B cell (primary cell): Measurements from ENCODE around the gene PRR27. TPM values are rescaled to one million over a fixed set of nuclear protein-coding genes. Genes with fewer than 3 reads are reported as not detected.

Experiments used
- ATAC-seq: fragments of 200-7000 bp; cut with Tn5 transposase; one replicate; pipeline ENCODE4 v1.10.0; 2021; ENCODE audit warnings: low read depth, mild to moderate bottlenecking, moderate number of reproducible peaks, moderate library complexity
- CTCF ChIA-PET: fragments of 350-600 bp; sonication (Branson Sonifier 250); formaldehyde crosslinking; loops from one replicate; lab custom pipeline; 2021; ENCODE audit warnings: antibody characterized with exemption, inconsistent platforms; lab: Charles Lee
- POLR2A ChIA-PET: fragments of 350-600 bp; sonication (Branson Sonifier 250); formaldehyde crosslinking; loops from one replicate; lab custom pipeline; 2021; ENCODE audit warnings: antibody characterized with exemption; lab: Charles Lee
- DNase-seq: peaks from one replicate; pipeline ENCODE4 v3.0.0; 2013
- H2AFZ ChIP-seq: 2 replicates; pipeline ENCODE4 v1.6.1; 2012; ENCODE audit warnings: mild to moderate bottlenecking, low read depth, low read length; ENCODE audit not compliant: insufficient read depth, poor library complexity, severe bottlenecking
- H3K27ac ChIP-seq, 2 donors: 1 replicate in 1 of 2; 2 replicates in 1 of 2; pipeline ENCODE4 v1.5.1; 2012 to 2013; ENCODE audit warnings: low read length in 2 of 2, mild to moderate bottlenecking in 2 of 2, moderate library complexity in 1 of 2
- H3K27me3 ChIP-seq, 4 experiments: fragments of 200-600 bp in 1 of 4; sonication (generic) in 1 of 4; replicated peaks in 1 of 4; 1 replicate in 2 of 4; 2 replicates in 2 of 4; pipeline versions ENCODE4 v1.6.1 to v1.7.0; 2013 to 2016; ENCODE audit warnings: low read length in 3 of 4, mild to moderate bottlenecking in 2 of 4, mixed read lengths in 1 of 4, moderate library complexity in 1 of 4; ENCODE audit not compliant: insufficient read depth in 4 of 4, control insufficient read depth in 3 of 4; ENCODE audit errors: control extremely low read depth in 1 of 4
- H3K36me3 ChIP-seq, 2 experiments: replicated peaks in 1 of 2; 1 replicate in 1 of 2; 2 replicates in 1 of 2; pipeline versions ENCODE4 v1.6.1 to v1.7.1; 2013; ENCODE audit warnings: low read length in 1 of 2; ENCODE audit not compliant: insufficient read depth in 2 of 2, control insufficient read depth in 1 of 2; ENCODE audit errors: control extremely low read depth in 1 of 2, extremely low read depth in 1 of 2
- H3K4me1 ChIP-seq, 2 donors: fragments of 200-600 bp in 1 of 2; sonication (generic) in 1 of 2; 1 replicate in 1 of 2; 2 replicates in 1 of 2; pipeline versions ENCODE4 v1.5.1 to v1.6.1; 2013 to 2017; ENCODE audit warnings: low read length in 2 of 2; ENCODE audit not compliant: control insufficient read depth in 2 of 2, insufficient read depth in 2 of 2
- H3K4me2 ChIP-seq: replicated peaks from 2 replicates; pipeline ENCODE3; 2012; ENCODE audit warnings: mild to moderate bottlenecking, low read depth, low read length; ENCODE audit not compliant: poor library complexity, severe bottlenecking
- H3K4me3 ChIP-seq, 5 experiments: fragments of 200-600 bp in 1 of 5; sonication (generic) in 1 of 5; 1 replicate in 3 of 5; 2 replicates in 2 of 5; pipeline versions ENCODE4 v1.5.1 to v1.7.0; 2011 to 2016; ENCODE audit warnings: low read length in 4 of 5, mild to moderate bottlenecking in 4 of 5, low read depth in 2 of 5, control low read depth in 1 of 5, moderate library complexity in 1 of 5; ENCODE audit not compliant: insufficient read depth in 1 of 5; ENCODE audit errors: control extremely low read depth in 1 of 5, extremely low read depth in 1 of 5
- H3K79me2 ChIP-seq: fragments of 200-600 bp; sonication (generic); one replicate; pipeline ENCODE4 v1.6.0; 2016; ENCODE audit warnings: low read length; ENCODE audit not compliant: control insufficient read depth, insufficient read depth
- H3K9ac ChIP-seq: fragments of 200-600 bp; sonication (generic); 2 replicates; pipeline ENCODE4 v1.6.1; 2017; ENCODE audit warnings: mild to moderate bottlenecking, low read length, moderate library complexity
- H3K9me3 ChIP-seq, 3 donors: one replicate each; pipeline versions ENCODE4 v1.6.1 to v1.7.1; 2013; ENCODE audit warnings: low read length in 2 of 3; ENCODE audit not compliant: control insufficient read depth in 2 of 3, insufficient read depth in 1 of 3; ENCODE audit errors: control extremely low read depth in 1 of 3
- H4K20me1 ChIP-seq: 2 replicates; pipeline ENCODE4 v1.6.0; 2012; ENCODE audit warnings: mild to moderate bottlenecking, low read length; ENCODE audit not compliant: insufficient read depth, control insufficient read depth, poor library complexity, severe bottlenecking
- H3K27ac Mint-ChIP-seq: one replicate; pipeline ENCODE4 v1.8.0; 2021; ENCODE audit warnings: mixed read lengths
- H3K27me3 Mint-ChIP-seq: one replicate; pipeline ENCODE4 v1.8.0; 2021; ENCODE audit warnings: mixed read lengths
- H3K4me1 Mint-ChIP-seq: one replicate; pipeline ENCODE4 v1.8.0; 2021; ENCODE audit warnings: mixed read lengths
- H3K4me3 Mint-ChIP-seq: one replicate; pipeline ENCODE4 v1.8.0; 2021; ENCODE audit warnings: mixed read lengths
- H3K9me3 Mint-ChIP-seq: one replicate; pipeline ENCODE4 v1.8.0; 2022; ENCODE audit warnings: mixed read lengths; ENCODE audit not compliant: insufficient read depth
- CTCF ChIP-seq: fragments of 200-600 bp; IDR thresholded peaks from one replicate; pipeline ENCODE4 v1.8.0; 2022; ENCODE audit warnings: antibody characterized with exemption, mild to moderate bottlenecking
- EZH2 ChIP-seq: IDR thresholded peaks from 2 replicates; pipeline ENCODE4 v1.6.1; 2012; ENCODE audit warnings: borderline replicate concordance, low read depth, mild to moderate bottlenecking, moderate library complexity, low read length; ENCODE audit not compliant: insufficient read depth, poor library complexity, severe bottlenecking
- WGBS: methylation state at CpG from one replicate; pipeline ENCODE4 v1.1.5; 2013; ENCODE audit warnings: missing lambda C conversion rate; ENCODE audit not compliant: insufficient coverage; 5-methylcytosine and 5-hydroxymethylcytosine counted together
- intact Hi-C: fragments of 100-400 bp; cut with micrococcal nuclease; formaldehyde crosslinking; loops from one replicate; pipeline ENCODE4 v1.10.0; 2022
- polyA plus RNA-seq: library from polyadenylated mRNA; depleted of rRNA; stranded (reverse); fragments of >200 nt; gene quantifications from 2 replicates; pipeline ENCODE4 v1.2.3, GENCODE V29; 2012
- total RNA-seq, 2 donors: library from RNA; stranded (reverse); fragments of 120-200 nt in 1 of 2; gene quantifications; 1 replicate in 1 of 2; 2 replicates in 1 of 2; pipeline versions ENCODE4 v1.2.3 to v1.2.4, GENCODE V29; 2013 to 2022

The PRR27 gene
- total and polyA plus RNA-seq, 2 donors (not counting 1 experiment from before 2014, with no cell fraction given), result not detected

DNA sequence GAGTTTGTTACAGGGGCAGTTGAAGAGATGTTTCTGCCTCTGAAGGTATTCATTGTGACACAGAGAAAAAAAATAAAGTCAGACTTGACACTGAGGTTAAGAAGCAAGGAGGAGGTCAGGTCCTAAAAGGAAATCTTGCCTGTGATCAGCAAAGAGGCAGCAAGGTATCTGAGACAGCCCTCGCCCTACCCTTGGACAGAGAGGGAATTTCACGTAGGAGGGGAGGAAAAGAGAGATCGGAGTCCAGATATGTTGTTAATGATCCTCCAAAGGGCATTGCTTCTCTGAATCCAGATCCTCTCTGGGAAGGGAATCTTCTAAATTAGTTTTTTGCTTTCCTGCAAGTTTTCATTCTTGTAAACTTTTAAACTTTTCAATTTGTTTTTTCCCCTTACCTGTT is 15.3 kb upstream of the PRR27 start:
- H3K27ac Mint-ChIP-seq, result no peak overlapping the region
- ATAC-seq (no peak), DNase-seq (no peak)
- no CpG with 5 or more reads among the region's 3 CpGs for WGBS
- Histone ChIP-seq H3K9ac (no peak overlapping the region), H3K36me3 (no peaks in the 10 kb centered on the region), H3K27ac (no peak overlapping the region), H4K20me1 (no peaks in the 10 kb centered on the region), H3K4me1 (no peaks in the 10 kb centered on the region), H3K79me2 (no peaks in the 10 kb centered on the region), H3K4me2 (no peak overlapping the region), H2AFZ (no peak overlapping the region), H3K4me3 (no peak overlapping the region), H3K9me3 (no peaks in the 10 kb centered on the region), H3K27me3 (no peaks in the 10 kb centered on the region)
- H3K27me3 Mint-ChIP-seq, result no peaks in the 10 kb centered on the region
- no peak overlapping the region for H3K4me3 Mint-ChIP-seq
- no peaks in the 10 kb centered on the region for H3K4me1 Mint-ChIP-seq
- no peaks in the 10 kb centered on the region for H3K9me3 Mint-ChIP-seq
- POLR2A ChIA-PET, result no interaction called here
- TF ChIP-seq CTCF (no peak), EZH2 (no peak)
- intact Hi-C loops, result no loop called here
- CTCF ChIA-PET, result no interaction called here

- POLR2A ChIA-PET, result no interaction called here
- H3K4me3 Mint-ChIP-seq, result no peak overlapping the region
- DNase-seq (no peak), ATAC-seq (no peak)
- H3K4me3 ChIP-seq, result no peak overlapping the region
- no peaks in the 10 kb centered on the region for H3K9me3 ChIP-seq
- H3K27ac ChIP-seq, result no peak overlapping the region
- no CpG with 5 or more reads among the region's 3 CpGs for WGBS
- H3K79me2 ChIP-seq, result no peaks in the 10 kb centered on the region
- intact Hi-C loops, result no loop called here
- no peaks in the 10 kb centered on the region for H3K4me1 Mint-ChIP-seq
- H3K9me3 Mint-ChIP-seq, result no peaks in the 10 kb centered on the region
- no peak for TF ChIP-seq EZH2
- TF ChIP-seq CTCF, result no peak
- H3K9ac ChIP-seq, result no peak overlapping the region
- no peaks in the 10 kb centered on the region for H4K20me1 ChIP-seq
- CTCF ChIA-PET, result no interaction called here
- no peak overlapping the region for H3K27ac Mint-ChIP-seq
- no peaks in the 10 kb centered on the region for H3K27me3 Mint-ChIP-seq
- H3K27me3 ChIP-seq, result no peaks in the 10 kb centered on the region
- no peak overlapping the region for H2AFZ ChIP-seq
- no peak overlapping the region for H3K4me2 ChIP-seq
- H3K4me1 ChIP-seq, result no peaks in the 10 kb centered on the region
- H3K36me3 ChIP-seq, result no peaks in the 10 kb centered on the region
These were observed 2.8 kb upstream of the PRR27 start for GRCh38 chr4:70151271-70151670.
